Measurements from ENCODE around the gene MCRIP1.

The MCRIP1 gene

DNA sequence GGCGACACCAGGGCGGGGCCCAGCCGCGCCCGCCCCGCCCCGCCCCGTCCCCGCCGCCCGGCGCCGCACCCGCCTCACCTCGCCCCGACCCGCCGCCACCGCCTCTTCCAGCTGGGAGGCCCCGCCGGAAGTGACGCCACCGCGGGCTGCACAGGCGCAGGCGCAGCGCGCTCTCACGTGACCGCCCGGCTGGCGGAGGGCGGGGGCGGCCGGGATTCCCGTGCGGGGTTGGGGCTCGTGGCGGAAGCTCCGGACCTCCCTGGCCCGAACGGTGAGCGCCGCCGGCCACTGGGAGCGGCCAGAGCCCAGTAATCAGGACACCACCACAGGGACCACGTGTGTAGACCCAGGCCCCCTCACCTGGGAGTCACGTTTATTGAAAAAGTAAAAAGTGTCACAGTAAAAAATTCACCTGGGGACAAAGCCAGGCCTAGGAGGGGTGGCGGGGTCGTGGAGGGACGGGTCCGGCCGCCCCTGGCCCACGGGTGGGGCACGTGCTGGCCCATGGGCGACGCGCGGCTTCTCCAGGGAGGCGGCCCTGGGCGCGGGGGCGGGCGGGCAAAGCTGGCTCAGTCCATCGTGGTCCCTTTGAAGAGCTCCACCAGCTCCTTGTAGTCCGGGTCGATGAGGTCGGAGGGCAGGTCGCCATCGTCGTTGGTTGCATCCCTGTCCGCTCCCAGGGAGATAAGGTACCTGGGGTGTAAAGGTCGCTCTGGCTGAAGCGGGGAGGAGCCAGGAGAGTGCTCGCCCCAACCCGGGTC, at the start of gene MCRIP1:
Gene MCRIP1, minus strand, starts transcription at position 132 of the 761 bp plus-strand sequence. CDS start 8,785 bp downstream, outside the sequence.
- FAIRE-seq: no peak

DNA sequence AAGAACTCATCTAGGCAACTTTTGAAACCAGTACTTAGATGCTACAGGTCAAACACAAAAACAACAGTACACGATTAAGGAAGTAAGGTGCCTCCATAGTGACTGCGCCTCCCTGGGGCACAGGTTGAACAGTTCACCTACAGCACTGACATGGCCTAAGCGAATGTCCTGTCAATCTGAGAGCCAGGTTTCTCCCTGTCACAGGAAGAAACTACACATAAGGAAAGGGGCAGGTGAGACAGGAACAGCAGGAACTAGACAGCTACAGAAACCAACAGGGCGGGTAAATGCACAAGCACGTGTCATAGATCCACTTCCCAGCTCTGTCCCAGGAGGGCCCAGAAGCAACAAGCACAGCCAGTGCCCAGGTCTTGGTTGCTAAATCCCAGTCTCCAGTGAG, 46.0 kb upstream of the MCRIP1 start:
- no peak for FAIRE-seq

- no peak for FAIRE-seq
Observed at GRCh38 chr17:81878294-81878693, 45.2 kb upstream of the MCRIP1 start.

GRCh38 chr17:81877569-81877968, 44.5 kb upstream of the MCRIP1 start:
- FAIRE-seq: no peak

DNA sequence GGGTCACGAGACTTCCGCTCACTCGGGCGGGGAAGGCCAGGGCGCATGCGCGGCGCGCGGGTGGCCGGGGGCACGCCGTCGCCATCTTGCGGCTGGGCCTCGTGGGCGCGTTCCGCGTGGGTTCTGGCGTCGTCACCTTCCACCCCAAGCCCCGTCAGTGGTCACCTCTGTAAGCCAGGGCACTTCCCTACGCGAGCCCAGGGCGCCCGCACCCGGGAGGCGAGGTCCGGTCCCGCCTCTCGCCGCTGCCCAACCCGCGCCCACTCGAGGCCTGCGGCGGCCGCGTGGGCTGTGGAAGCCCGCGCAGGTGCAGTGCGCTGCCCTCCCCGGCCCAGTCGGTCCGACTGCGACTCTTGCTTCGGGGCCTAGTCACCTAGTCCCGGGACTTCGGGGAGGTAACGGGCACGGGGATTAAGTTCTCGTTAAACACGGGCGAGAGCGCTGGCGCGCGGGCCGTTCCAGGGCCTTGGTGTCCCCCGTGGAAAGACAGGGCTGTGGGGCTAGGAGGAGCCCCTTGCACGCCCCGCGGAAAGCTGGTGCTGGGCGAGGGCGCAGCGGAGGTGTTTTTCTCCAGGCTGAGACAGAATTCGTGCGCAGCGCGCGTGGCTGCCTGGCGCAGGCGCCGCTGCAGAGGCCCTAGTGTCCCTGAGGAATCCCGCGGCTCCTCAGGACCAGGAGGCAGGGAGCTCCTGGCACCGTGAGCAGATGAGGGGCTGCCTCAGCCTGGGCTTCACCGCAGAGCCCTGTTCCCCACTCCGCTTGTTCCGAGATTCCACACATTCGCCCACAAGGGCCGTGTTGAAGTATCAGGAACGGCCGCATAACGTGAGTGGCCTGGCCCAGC, 38.5 kb upstream of the MCRIP1 start:
- FAIRE-seq: no peak

DNA sequence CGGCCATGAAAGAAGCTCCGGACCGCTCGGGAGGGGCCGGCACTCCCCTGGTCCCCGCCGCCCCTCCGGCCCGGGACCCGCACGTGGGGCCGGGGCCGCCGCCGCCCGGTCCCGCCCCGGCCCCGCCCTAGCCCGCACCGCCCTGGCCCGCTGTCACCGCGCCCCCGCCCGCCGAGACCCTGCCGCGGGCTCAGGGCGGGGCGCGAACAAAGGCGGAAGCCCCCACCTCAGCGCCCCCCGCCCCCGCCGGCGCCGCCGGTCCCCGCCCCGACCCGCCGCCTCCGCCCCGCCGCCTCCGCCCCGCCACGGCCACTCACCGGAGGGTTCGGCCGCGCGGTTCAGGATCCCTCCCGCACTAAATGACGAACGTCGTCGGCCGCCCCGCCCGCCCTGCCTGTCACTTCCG, 37.9 kb upstream of the MCRIP1 start, which contains the start of gene ARHGDIA:
Gene ARHGDIA, minus strand, starts transcription at position 357 of the 406 bp plus-strand sequence. CDS start 1,407 bp downstream, outside the sequence.
- no peak for FAIRE-seq

- no peak for FAIRE-seq
Observed at GRCh38 chr17:81870131-81870980, 37.3 kb upstream of the MCRIP1 start.

DNA sequence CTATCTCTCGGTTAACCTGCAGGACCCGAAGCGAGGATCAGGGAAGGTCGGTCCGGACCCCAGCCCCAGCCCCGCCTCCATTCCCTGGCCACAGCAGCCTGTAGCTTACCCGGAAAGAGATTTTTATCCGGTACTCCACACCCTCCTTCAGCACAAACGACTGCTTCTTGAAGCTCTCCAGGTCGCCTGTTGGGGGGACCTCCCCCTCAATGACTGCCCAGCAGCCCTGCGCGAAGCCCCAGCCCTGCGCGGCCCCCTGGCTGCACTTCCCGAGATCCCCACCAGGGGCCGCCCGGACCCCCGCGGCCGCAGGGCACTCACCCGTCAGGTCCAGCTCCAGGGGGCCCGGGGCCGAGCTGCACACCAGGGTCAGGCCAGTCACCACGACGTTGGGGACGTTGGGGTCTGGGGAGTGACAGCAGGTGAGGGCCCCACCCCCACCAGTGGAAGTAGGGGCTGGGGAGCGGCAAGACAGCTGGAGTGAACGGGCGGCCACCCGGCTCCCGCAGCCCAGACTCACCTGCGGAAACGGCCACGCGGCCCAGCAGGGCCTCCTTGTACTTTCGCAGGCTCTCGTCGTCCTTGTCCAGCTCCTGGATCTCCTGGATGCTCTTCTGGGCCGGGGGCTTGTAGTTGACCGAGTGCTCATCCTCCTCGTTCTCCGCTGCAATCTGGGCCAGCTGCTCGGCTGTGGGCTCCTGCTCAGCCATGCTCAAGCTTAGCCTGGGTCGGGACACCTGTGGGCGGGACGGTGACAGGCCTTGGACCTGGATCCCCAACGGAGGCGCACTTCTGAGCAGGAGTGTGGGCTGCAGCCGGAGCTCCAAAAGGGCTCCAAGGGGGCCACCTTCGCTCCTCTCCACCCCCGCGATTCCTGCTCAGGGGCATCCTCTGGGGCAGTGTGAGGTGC, 36.4 kb upstream of the MCRIP1 start:
- no peak for FAIRE-seq

DNA sequence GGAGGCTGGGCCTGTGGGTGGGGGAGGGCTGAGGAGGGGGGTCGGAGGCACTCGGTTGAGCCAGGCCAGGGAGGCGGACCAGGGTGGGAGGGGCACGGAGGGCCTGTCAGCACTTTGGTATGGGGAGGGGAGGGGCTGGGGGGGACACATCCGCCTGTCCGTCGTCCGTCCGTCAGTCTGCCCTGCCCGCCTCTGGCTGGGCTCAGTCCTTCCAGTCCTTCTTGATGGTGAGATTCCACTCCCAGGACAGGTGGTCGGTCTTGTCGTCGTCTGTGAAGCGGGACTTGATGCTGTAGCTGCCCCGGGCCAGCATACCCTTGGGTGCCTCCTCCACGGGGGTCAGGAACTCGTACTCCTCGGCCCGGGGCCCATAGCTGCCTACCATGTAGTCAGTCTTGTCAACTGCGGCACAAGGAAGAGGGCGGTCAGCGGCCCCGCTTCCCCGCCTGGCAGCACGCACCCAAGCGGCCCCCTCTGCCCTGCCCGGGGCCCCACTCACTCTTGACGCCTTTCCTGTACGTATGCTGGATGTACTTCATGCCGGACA, 35.7 kb upstream of the MCRIP1 start:
- FAIRE-seq: no peak

DNA sequence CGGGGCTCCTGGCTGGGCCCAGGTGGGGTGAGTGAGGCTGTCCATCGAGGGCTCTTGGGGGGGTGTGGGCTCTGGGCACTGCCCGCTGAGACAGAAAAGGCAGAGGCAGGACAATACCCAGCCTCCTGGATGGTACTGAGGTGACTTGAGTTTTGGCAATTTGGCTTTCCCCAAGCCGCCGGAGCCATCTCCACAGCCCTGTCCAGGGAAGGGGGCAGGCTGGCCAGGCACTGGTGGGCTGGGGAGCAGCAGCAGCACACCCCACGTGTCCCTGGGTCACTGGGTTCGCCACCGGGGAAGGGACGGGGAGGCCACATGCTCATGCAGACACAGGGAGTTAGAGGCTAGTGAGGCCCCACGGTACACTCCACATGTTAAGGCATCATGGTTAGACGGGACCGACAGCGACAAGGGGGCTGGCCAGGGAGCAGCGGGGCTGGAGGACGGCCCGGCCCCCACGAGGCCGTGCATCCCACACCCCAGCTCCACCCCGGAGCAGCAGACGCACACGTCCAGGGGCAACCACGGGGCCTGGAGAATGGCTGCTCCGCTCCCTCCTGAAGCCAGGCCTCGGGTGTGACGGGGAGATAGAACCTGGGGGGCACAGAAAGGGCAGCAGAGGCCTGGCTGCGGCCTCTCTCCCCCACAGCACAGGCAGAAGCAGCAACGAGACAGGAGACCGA, 35.0 kb upstream of the MCRIP1 start:
- FAIRE-seq: no peak

DNA sequence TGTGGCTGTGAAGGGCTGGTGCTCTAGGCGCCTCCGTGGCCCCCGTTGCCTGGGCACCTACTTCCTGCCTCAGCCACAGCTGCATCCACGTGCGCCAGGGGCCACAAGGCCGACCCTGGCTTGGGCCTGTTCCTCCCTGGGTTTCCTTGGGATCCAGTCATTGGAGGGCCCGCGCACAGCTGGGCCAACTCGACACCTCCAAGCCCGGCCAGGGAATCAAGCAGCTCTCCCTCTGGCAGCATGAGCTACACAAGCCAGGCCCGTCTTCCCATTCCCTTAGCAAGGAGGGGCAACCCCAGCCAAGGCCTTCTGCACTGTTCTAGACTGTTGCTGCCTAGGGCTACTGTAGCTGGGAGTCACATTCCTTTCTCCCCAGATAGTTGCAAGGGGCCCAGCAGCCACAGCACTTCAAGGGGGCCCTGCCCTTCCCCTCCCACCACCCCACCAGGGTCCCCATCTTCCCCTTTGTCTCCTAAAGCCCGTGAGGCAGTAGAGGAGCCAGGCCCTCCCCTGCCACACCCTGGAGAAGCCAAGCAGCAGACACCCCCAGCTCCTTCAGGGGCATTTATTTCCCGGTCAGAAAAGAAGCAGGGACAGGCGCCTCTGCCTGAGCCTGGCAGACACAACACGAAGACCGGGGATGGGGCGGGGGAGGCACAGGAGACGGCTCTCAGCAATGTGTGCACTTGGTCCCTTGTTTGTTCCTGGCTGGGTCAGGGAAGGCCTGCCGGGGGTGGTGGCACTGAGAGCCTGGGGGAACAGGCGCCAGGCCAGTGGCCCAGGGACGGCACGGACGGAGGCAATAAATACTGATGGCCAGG, 34.3 kb upstream of the MCRIP1 start:
- FAIRE-seq: no peak

DNA sequence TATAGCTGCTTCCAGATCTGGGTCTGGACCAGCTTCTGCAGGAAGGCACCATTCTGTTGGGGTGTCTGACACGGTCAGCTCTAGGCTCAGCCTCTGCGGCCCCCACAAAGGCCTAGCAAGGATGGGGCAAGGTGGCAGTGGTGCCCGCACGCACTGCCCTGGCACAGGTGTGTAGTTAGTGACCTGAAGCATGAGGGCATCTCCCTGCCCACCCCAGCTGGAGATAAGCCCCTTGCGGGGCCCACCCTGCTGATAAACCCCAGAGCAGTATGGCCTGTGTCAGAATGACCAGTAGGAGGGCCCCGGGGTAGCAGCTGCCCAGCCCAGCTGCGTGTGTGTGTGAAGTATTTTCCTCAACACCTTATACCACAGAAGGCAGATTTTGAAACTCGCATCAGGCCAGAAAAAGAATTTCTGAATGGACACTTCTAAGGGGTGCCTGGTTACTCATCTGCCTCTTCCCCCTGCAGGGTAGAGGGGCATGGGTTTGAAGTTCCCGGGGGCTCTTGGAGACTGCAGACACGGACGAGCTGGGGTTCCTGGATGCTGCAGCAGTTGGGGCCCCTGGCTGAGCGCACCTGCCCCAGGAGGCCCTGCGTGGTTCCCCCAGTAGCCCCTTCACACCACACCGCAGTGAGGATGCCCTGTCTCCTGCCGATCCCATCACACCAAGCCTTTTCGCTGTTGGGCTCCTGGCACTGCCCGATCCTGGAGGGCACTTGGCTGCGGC, 33.5 kb upstream of the MCRIP1 start:
- FAIRE-seq: no peak

DNA sequence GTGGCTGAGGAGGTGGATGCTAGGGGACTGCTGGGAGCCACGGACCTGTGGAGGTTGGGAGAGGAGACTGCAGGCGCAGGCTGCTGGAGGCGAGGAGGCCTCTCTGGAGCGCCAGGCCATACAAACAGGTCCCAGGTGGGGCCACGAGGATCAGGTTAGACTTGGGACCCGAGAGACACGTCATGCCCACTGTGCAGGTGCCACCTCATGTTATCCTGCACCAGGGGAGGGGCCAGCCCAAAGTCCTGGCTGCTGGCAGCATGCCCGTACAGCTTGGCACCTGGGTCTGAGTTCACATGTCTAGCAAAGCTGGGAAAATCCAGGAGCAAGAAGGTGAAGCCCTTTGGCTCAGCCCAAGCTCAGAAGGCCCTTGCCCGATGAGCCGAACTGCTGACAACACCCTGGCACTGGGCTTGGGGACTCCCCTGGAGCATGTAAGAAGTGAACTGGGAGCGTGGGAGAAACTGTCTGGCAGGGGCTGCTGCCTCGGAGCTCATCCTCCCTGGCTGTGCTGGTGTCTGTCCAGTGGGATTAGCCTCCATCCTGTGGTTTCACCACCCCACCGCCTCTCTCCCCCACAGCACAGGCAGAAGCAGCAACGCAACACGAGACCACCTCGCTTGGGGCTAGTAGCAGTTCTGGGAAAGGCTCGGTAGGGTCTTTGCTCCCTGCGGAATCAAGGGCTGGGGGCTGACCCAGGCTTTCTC, 32.8 kb upstream of the MCRIP1 start:
- FAIRE-seq: no peak

DNA sequence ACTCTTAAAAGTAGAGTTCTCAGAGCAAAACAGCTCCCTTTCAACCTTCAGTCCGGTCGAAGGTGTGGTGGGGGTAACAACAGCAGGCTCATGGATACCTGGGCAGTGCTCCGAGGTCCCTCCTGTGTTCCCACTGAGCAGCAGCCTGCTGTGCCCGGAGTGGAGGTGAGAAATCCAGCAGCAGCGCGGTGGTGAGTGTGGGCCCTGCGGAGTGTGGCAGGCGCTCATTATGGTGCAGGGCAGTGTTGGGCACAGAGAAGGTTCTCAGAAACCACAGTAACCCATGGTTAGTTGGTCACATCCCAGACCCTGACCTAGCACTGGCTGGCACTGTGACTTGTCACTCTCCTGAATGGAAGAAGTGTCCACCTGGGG, 32.3 kb upstream of the MCRIP1 start:
- no peak for FAIRE-seq

GRCh38 chr17:81863833-81864768, 31.0 kb upstream of the MCRIP1 start:
- FAIRE-seq: no peak

DNA sequence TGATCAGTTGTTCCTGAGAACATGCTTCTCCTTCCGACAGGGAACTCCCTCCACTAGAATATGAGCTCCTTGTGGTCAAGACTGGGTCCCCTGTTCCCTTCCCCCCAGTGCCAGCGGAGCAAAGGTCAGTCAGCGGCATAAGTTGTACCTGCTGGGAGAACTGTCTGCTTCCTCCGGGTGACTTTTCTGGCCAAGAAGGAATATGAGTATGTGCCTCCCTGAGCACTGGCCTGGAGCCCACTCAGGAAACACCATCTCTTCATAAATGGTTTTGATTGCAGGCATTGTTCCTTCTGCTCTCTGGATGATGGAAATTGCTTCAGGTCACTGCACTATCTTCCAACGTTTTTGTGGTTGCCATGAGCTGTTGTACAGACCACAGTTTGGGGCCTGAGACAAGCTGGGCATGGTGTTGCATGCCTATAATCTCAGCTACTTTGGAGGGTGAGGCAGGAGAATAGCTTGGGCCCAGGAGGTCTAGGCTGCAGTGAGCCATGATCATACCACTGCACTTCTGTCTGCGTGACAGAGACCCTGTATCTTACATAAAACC, 30.1 kb upstream of the MCRIP1 start:
- no peak for FAIRE-seq
